Lower leg skin (tissue), 3 donors: ENCODE results near the gene ENDOV.

Experiments
- CTCF ChIP-seq, 3 donors: fragments of 450-650 bp; IDR thresholded peaks; one replicate each; pipeline ENCODE4 v1.5.1; 2016; ENCODE audit warnings: antibody characterized with exemption in 3 of 3, mild to moderate bottlenecking in 3 of 3, moderate library complexity in 2 of 3
- POLR2A ChIP-seq, 2 donors: fragments of 450-650 bp; IDR thresholded peaks; one replicate each; pipeline ENCODE4 v1.6.1; 2016 to 2017; ENCODE audit warnings: antibody characterized with exemption in 2 of 2, mild to moderate bottlenecking in 1 of 2, moderate library complexity in 1 of 2

GRCh38 chr17:80466188-80466705 lies 51.3 kb downstream of the ENDOV start:
- TF ChIP-seq CTCF (IDR thresholded peaks at IDR 0.05) (no peak), POLR2A (IDR thresholded peaks at IDR 0.05) (no peak)
